Omental fat pad (tissue), 4 donors: ENCODE results near the gene PRKAG1. TPM values are rescaled to one million over a fixed set of nuclear protein-coding genes. Genes with fewer than 3 reads are reported as not detected.
A peak's percentile ranks its signal among the peaks of the same experiment; 100 is the strongest.
"Not testable (repeated sequence)": the region's sequence is repeated elsewhere in the genome, so short reads cannot be mapped to it uniquely, and the experiment has no call there.

Experiments
- ATAC-seq: fragments of 150-250 bp; one replicate; pipeline ENCODE4 v1.9.1; 2016; ENCODE audit warnings: mild to moderate bottlenecking, moderate library complexity; ENCODE audit not compliant: low FRiP score
- DNase-seq: peaks from one replicate; pipeline ENCODE4 v3.0.0-alpha.2; 2019; ENCODE audit warnings: low spot score
- total RNA-seq, 4 donors: library from RNA; depleted of rRNA; stranded (reverse); fragments of >200 nt; gene quantifications; one replicate each; pipeline ENCODE4 v1.1.0, GENCODE V29; 2016
- TF ChIP-seq, protein P1 (sequence below), 3 donors: fragments of 450-650 bp; IDR thresholded peaks; one replicate each; pipeline ENCODE4 v1.5.1; 2016 to 2017; ENCODE audit warnings: antibody characterized with exemption in 3 of 3, mild to moderate bottlenecking in 3 of 3, moderate library complexity in 2 of 3

Gene PRKAG1
- total RNA-seq: 10 to 100 TPM; 40.0 to 64.2 (median 54.4) TPM

DNA sequence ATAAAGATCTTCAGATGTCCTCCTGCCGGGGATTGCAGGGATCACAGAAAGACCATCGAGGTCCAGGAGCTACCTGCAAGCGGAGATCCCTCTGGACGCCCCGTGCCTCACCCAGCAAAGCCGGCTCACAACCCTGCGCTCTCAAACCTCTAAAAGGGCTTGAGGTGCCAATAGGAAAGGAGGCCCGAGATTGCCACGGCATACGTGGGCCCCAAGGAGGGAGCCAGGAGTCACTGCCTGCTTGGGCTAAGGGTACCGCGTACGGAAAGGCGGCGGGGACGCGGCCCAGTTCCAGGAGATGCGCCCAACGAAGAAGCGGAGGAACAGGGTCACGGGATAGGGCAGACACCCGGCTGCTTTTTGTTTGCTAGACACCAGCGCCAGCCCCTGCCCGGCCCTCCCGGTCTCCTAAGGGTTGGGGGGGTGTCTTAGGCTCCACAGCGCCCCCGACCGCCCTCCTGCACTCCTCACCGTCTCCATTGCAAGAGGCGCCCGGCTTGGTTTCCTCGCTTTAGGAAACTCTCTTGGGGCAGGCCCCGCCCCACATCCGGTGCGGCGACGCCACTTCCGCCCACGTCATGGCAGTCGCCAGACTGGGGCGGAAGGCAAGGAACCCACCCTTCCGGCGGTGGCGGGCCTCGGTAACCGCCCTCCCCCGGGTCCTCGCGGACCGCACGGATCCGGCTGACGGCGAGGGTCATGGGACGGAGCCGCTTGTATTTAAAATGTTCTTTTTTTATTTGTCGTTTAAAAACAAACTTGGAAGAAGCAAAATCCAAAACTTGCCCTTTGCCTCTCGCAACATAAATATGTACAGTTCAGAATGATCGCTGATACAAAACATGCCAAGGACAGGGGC, at the start of gene PRKAG1:
Gene PRKAG1 (minus strand): TSS at position 516 of the 859 bp plus-strand sequence. CDS start 36 bp downstream, at position 480.
- TF ChIP-seq, protein P1, sequence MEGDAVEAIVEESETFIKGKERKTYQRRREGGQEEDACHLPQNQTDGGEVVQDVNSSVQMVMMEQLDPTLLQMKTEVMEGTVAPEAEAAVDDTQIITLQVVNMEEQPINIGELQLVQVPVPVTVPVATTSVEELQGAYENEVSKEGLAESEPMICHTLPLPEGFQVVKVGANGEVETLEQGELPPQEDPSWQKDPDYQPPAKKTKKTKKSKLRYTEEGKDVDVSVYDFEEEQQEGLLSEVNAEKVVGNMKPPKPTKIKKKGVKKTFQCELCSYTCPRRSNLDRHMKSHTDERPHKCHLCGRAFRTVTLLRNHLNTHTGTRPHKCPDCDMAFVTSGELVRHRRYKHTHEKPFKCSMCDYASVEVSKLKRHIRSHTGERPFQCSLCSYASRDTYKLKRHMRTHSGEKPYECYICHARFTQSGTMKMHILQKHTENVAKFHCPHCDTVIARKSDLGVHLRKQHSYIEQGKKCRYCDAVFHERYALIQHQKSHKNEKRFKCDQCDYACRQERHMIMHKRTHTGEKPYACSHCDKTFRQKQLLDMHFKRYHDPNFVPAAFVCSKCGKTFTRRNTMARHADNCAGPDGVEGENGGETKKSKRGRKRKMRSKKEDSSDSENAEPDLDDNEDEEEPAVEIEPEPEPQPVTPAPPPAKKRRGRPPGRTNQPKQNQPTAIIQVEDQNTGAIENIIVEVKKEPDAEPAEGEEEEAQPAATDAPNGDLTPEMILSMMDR (IDR thresholded peaks at IDR 0.05): peak in 1 of 3 donors; percentile 37
- peak; percentile 88 for DNase-seq
- ATAC-seq: peak; percentile 94

DNA sequence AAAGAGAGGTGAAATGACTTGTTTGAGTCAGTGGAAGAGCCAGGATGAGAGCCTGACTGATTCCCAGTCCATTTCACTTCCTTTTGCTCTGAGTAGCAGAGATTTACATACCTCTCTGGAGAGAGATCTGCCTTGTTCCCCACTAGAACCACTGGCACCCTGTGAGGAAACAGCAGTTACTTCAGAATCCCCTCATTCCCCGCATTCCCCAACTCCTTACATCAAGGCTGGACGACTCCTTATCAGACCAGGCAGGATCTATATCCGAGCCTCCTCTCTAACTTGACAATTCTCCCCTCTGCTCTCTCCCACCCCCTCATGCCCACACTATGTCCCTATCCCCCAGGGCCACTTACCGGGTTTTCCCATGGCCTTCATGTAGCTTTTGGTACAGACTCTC, 47.5 kb upstream of the PRKAG1 start:
- TF ChIP-seq, protein P1 (IDR thresholded peaks at IDR 0.05): no peak
- ATAC-seq (no peak), DNase-seq (no peak)

GRCh38 chr12:49064767-49065152, 46.2 kb upstream of the PRKAG1 start:
- TF ChIP-seq, protein P1 (IDR thresholded peaks at IDR 0.05): no peak
- DNase-seq: no peak

GRCh38 chr12:49061916-49062315, 43.3 kb upstream of the PRKAG1 start:
- DNase-seq, ATAC-seq: not testable (repeated sequence)

More at GRCh38 chr12:49064767-49065152, 46.2 kb upstream of the PRKAG1 start:
- no peak for ATAC-seq

GRCh38 chr12:49061157-49061650, 42.6 kb upstream of the PRKAG1 start:
- ATAC-seq: no peak
- no peak for DNase-seq
- TF ChIP-seq, protein P1 (IDR thresholded peaks at IDR 0.05): no peak

GRCh38 chr12:49060237-49061156, 41.9 kb upstream of the PRKAG1 start, which contains the start of gene KMT2D:
KMT2D (minus strand) TSS chr12:49060794; CDS start chr12:49055324, 5,470 bp downstream.
- DNase-seq (peak; percentile 64), ATAC-seq (peak; percentile 83)
- TF ChIP-seq, protein P1 (IDR thresholded peaks at IDR 0.05): no peak
